Measurements from ENCODE around the gene PIGR. TPM values are rescaled to one million over a fixed set of nuclear protein-coding genes. Genes with fewer than 3 reads are reported as not detected.
"Not testable (repeated sequence)": the region's sequence is repeated elsewhere in the genome, so short reads cannot be mapped to it uniquely, and the experiment has no call there.

The PIGR gene
- total RNA-seq, 1 experiment from 2014 or later = not detected

DNA sequence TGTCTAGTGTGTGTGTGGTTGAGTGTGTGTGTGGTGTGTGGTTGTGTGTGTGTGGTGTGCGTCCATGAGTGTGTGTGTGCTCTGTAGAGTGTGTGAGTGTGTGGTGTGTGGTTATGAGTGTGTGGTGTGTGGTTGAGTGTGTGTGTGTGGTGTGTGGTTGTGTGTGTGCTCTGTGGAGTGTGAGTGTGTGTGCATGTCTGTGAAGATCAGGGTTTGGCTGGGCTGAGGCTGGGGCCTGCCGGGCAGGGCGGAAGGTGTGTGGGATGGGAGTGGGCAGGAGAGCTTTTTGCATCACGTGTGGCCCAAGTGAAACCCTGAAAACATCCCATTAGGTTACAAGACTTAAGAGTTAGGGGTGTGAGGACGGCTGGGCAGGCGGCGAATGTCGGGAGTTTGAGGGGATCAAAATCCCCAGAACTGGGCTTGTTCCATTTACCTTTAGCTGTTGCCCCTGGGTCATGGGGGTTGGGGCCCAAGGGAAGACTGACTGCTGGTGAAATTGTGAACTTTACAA is 21.6 kb downstream of the PIGR start:
- 100% methylated on average over 1 of the region's 8 CpGs for WGBS (ENCODE audit: extremely low coverage, insufficient read length, low lambda C conversion rate)
- H2AFZ ChIP-seq (ENCODE audit: low read length) = no peak overlapping the region
- no peaks in the 10 kb centered on the region for H3K79me1 ChIP-seq (ENCODE audit: insufficient read depth, low read depth, low read length, poor library complexity, severe bottlenecking)

DNA sequence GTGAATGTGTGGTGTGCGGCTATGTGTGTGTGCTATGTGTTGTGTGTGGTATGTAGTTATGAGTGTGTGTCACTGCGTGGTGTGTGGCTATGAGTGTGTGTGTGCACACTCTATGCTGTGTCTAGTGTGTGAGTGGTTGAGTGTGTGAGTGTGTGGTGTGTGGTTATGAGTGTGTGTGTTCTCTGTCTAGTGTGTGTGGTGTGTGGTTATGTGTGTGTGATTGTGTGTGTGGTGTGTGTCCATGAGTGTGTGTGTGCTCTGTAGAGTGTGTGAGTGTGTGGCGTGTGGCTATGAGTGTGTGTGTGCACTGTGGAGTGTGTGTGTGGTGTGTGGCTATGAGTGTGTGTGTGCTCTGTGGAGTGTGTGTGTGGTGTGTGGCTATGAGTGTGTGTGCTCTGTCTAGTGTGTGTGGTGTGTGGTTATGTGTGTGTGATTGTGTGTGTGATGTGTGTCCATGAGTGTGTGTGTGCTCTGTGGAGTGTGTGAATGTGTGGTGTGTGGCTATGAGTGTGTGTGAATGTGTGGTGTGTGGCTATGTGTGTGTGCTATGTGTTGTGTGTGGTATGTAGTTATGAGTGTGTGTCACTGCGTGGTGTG is 22.2 kb downstream of the PIGR start:
- H3K23ac ChIP-seq (ENCODE audit: insufficient read length, low read depth, low read length); H3K9ac ChIP-seq (ENCODE audit: extremely low read depth, insufficient read length, low read length); H2BK120ac ChIP-seq (ENCODE audit: low read depth, low read length, poor library complexity, severe bottlenecking); H3K23me2 ChIP-seq (ENCODE audit: insufficient read length, low read depth, low read length, poor library complexity, severe bottlenecking); H3K9me3 ChIP-seq (ENCODE audit: control insufficient read depth, low read depth, low read length); H3K36me3 Mint-ChIP-seq (ENCODE audit: insufficient read depth in 1 of 3, low read depth in 3 of 3); H2BK20ac ChIP-seq (ENCODE audit: low read depth, low read length, poor library complexity, severe bottlenecking); H3K14ac ChIP-seq (ENCODE audit: insufficient read depth, low read length); H3K27me3 ChIP-seq (ENCODE audit: insufficient read depth, low read length); H4K91ac ChIP-seq (ENCODE audit: insufficient read length, low read depth, low read length); H2BK15ac ChIP-seq (ENCODE audit: low read depth, low read length); H2BK5ac ChIP-seq (ENCODE audit: insufficient read length, low read length); H2AFZ ChIP-seq (ENCODE audit: low read length); H3K4me2 ChIP-seq (ENCODE audit: insufficient read depth, insufficient read length, low read length); H3K27me3 Mint-ChIP-seq (ENCODE audit: low read depth); H3K27ac ChIP-seq (ENCODE audit: insufficient read length, low read depth, low read length); H4K20me1 ChIP-seq (ENCODE audit: control insufficient read depth, insufficient read depth, insufficient read length); H2BK12ac ChIP-seq (ENCODE audit: insufficient read length, low read depth, low read length); H2AK5ac ChIP-seq (ENCODE audit: insufficient read length, low read length); H3K4me1 ChIP-seq (ENCODE audit: insufficient read depth, low read length); H3K79me2 ChIP-seq (ENCODE audit: insufficient read depth, low read length); H4K5ac ChIP-seq (ENCODE audit: insufficient read length, low read depth, low read length); H3T11ph ChIP-seq (ENCODE audit: low read length); H3K4ac ChIP-seq (ENCODE audit: low read depth, low read length); H3K27ac Mint-ChIP-seq; H3K4me3 Mint-ChIP-seq; H3K4me1 Mint-ChIP-seq; H3K9me3 Mint-ChIP-seq; H3K79me1 ChIP-seq (ENCODE audit: insufficient read depth, low read depth, low read length, poor library complexity, severe bottlenecking); DNase-seq: not testable (repeated sequence)
- peak overlapping the region; percentile 3 for H3K18ac ChIP-seq (ENCODE audit: insufficient read length, low read depth, low read length)
- H3K56ac ChIP-seq (ENCODE audit: insufficient read length, low read depth, low read length) = peak overlapping the region; percentile 0
- no CpG with 5 or more reads among the region's 4 CpGs for WGBS (ENCODE audit: extremely low coverage, insufficient read length, low lambda C conversion rate)
- H4K8ac ChIP-seq (replicated peaks; ENCODE audit: insufficient read length, low read depth, low read length) = peak overlapping the region; percentile 12

More for the DNA sequence above, 21.6 kb downstream of the PIGR start:
- Histone ChIP-seq H2BK12ac (ENCODE audit: insufficient read length, low read depth, low read length) (no peak overlapping the region), H2BK5ac (ENCODE audit: insufficient read length, low read length) (no peak overlapping the region), H2BK20ac (ENCODE audit: low read depth, low read length, poor library complexity, severe bottlenecking) (no peak overlapping the region), H3K23me2 (ENCODE audit: insufficient read length, low read depth, low read length, poor library complexity, severe bottlenecking) (no peaks in the 10 kb centered on the region), H4K8ac (replicated peaks; ENCODE audit: insufficient read length, low read depth, low read length) (peak overlapping the region; percentile 12), H2AK5ac (ENCODE audit: insufficient read length, low read length) (no peak overlapping the region), H4K5ac (ENCODE audit: insufficient read length, low read depth, low read length) (no peak overlapping the region), H4K20me1 (ENCODE audit: control insufficient read depth, insufficient read depth, insufficient read length) (no peaks in the 10 kb centered on the region), H3K79me2 (ENCODE audit: insufficient read depth, low read length) (no peaks in the 10 kb centered on the region), H3K4me1 (ENCODE audit: insufficient read depth, low read length) (no peaks in the 10 kb centered on the region), H3K14ac (ENCODE audit: insufficient read depth, low read length) (no peak overlapping the region), H3K9me3 (ENCODE audit: control insufficient read depth, low read depth, low read length) (no peaks in the 10 kb centered on the region), H3K56ac (ENCODE audit: insufficient read length, low read depth, low read length) (peak overlapping the region; percentile 0), H3K27me3 (ENCODE audit: insufficient read depth, low read length) (no peaks in the 10 kb centered on the region), H2BK15ac (ENCODE audit: low read depth, low read length) (no peak overlapping the region), H3K27ac (ENCODE audit: insufficient read length, low read depth, low read length) (no peak overlapping the region), H2BK120ac (ENCODE audit: low read depth, low read length, poor library complexity, severe bottlenecking) (no peak overlapping the region), H3T11ph (ENCODE audit: low read length) (no peak overlapping the region), H4K91ac (ENCODE audit: insufficient read length, low read depth, low read length) (no peak overlapping the region), H3K9ac (ENCODE audit: extremely low read depth, insufficient read length, low read length) (no peak overlapping the region), H3K4ac (ENCODE audit: low read depth, low read length) (no peak overlapping the region), H3K23ac (ENCODE audit: insufficient read length, low read depth, low read length) (no peak overlapping the region), H3K18ac (ENCODE audit: insufficient read length, low read depth, low read length) (no peak overlapping the region), H3K4me2 (ENCODE audit: insufficient read depth, insufficient read length, low read length) (no peak overlapping the region)
- TF ChIP-seq, protein P1, sequence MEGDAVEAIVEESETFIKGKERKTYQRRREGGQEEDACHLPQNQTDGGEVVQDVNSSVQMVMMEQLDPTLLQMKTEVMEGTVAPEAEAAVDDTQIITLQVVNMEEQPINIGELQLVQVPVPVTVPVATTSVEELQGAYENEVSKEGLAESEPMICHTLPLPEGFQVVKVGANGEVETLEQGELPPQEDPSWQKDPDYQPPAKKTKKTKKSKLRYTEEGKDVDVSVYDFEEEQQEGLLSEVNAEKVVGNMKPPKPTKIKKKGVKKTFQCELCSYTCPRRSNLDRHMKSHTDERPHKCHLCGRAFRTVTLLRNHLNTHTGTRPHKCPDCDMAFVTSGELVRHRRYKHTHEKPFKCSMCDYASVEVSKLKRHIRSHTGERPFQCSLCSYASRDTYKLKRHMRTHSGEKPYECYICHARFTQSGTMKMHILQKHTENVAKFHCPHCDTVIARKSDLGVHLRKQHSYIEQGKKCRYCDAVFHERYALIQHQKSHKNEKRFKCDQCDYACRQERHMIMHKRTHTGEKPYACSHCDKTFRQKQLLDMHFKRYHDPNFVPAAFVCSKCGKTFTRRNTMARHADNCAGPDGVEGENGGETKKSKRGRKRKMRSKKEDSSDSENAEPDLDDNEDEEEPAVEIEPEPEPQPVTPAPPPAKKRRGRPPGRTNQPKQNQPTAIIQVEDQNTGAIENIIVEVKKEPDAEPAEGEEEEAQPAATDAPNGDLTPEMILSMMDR (conservative IDR thresholded peaks at IDR 0.05) = no peak
- Mint-ChIP-seq H3K36me3 (ENCODE audit: insufficient read depth in 1 of 3, low read depth in 3 of 3) (no peaks in the 10 kb centered on the region), H3K4me3 (no peak overlapping the region), H3K27me3 (ENCODE audit: low read depth) (peaks cover 7% of the 10 kb centered on the region), H3K27ac (no peak overlapping the region), H3K9me3 (no peaks in the 10 kb centered on the region), H3K4me1 (no peaks in the 10 kb centered on the region)
- no peak for DNase-seq

All from H9 (cell line).